CD14-positive monocyte (primary cell): Measurements from ENCODE around the gene C9orf78. TPM values are rescaled to one million over a fixed set of nuclear protein-coding genes. Genes with fewer than 3 reads are reported as not detected.

Source experiments
- DNase-seq, 3 donors: peaks; one replicate each; pipeline ENCODE4 v3.0.0-alpha.2; 2011 to 2022
- H2AFZ ChIP-seq: 2 replicates; pipeline ENCODE4 v1.6.0; 2012; ENCODE audit warnings: mild to moderate bottlenecking, low read depth, low read length, inconsistent platforms; ENCODE audit not compliant: insufficient read depth, poor library complexity, severe bottlenecking
- H3K27ac ChIP-seq, 2 donors: 1 replicate in 1 of 2; 2 replicates in 1 of 2; pipeline ENCODE4 v1.5.1; 2012 to 2013; ENCODE audit warnings: low read length in 2 of 2, control low read depth in 1 of 2, inconsistent platforms in 1 of 2, low read depth in 1 of 2, mild to moderate bottlenecking in 1 of 2
- H3K27me3 ChIP-seq, 2 donors: one replicate each; pipeline versions ENCODE4 v1.6.0 to v1.6.1; 2011 to 2013; ENCODE audit warnings: low read length in 2 of 2; ENCODE audit not compliant: control insufficient read depth in 2 of 2, insufficient read depth in 2 of 2
- H3K36me3 ChIP-seq, 2 donors: replicated peaks in 1 of 2; 1 replicate in 1 of 2; 2 replicates in 1 of 2; pipeline versions ENCODE4 v1.5.1 to v1.6.1; 2012 to 2013; ENCODE audit warnings: low read length in 2 of 2, control low read depth in 1 of 2, inconsistent platforms in 1 of 2, mild to moderate bottlenecking in 1 of 2; ENCODE audit not compliant: insufficient read depth in 2 of 2, control insufficient read depth in 1 of 2
- H3K4me1 ChIP-seq, 2 donors: 1 replicate in 1 of 2; 2 replicates in 1 of 2; pipeline versions ENCODE4 v1.5.1 to v1.6.1; 2012 to 2013; ENCODE audit warnings: low read length in 2 of 2, control low read depth in 1 of 2, inconsistent platforms in 1 of 2, mild to moderate bottlenecking in 1 of 2, moderate library complexity in 1 of 2; ENCODE audit not compliant: insufficient read depth in 2 of 2, control insufficient read depth in 1 of 2
- H3K4me2 ChIP-seq: replicated peaks from 2 replicates; pipeline ENCODE3; 2012; ENCODE audit warnings: low read length, moderate library complexity, mild to moderate bottlenecking; ENCODE audit not compliant: poor library complexity, severe bottlenecking; ENCODE audit errors: extremely low read depth
- H3K4me3 ChIP-seq, 3 experiments: fragments of 200-600 bp in 1 of 3; sonication (generic) in 1 of 3; replicated peaks in 1 of 3; 1 replicate in 2 of 3; 2 replicates in 1 of 3; pipeline ENCODE4 v1.5.1; 2011 to 2013; ENCODE audit warnings: low read length in 3 of 3, mild to moderate bottlenecking in 3 of 3, control low read depth in 2 of 3, low read depth in 2 of 3, inconsistent platforms in 1 of 3, moderate library complexity in 1 of 3
- H3K79me2 ChIP-seq: 2 replicates; pipeline ENCODE4 v1.6.0; 2012; ENCODE audit warnings: mild to moderate bottlenecking, control low read depth, inconsistent platforms, low read length, moderate library complexity; ENCODE audit not compliant: insufficient read depth
- H3K9ac ChIP-seq: 2 replicates; pipeline ENCODE4 v1.6.0; 2017; ENCODE audit warnings: low read length, mild to moderate bottlenecking; ENCODE audit not compliant: insufficient read depth, poor library complexity, severe bottlenecking
- H3K9me3 ChIP-seq, 2 donors: replicated peaks in 1 of 2; 1 replicate in 1 of 2; 2 replicates in 1 of 2; pipeline versions ENCODE4 v1.5.1 to v1.6.1; 2012 to 2013; ENCODE audit warnings: low read length in 2 of 2, control low read depth in 1 of 2; ENCODE audit not compliant: control insufficient read depth in 1 of 2, insufficient read depth in 1 of 2
- H4K20me1 ChIP-seq: 2 replicates; pipeline ENCODE4 v1.6.0; 2012; ENCODE audit warnings: mild to moderate bottlenecking, low read length, control low read depth, moderate library complexity; ENCODE audit not compliant: insufficient read depth
- H3K27ac Mint-ChIP-seq, 7 donors: one replicate each; pipeline ENCODE4 v1.8.0; 2020; ENCODE audit warnings: mild to moderate bottlenecking in 7 of 7, mixed read lengths in 7 of 7, moderate library complexity in 6 of 7, inconsistent platforms in 2 of 7
- H3K27me3 Mint-ChIP-seq, 3 donors: one replicate each; pipeline ENCODE4 v1.8.0; 2021 to 2022; ENCODE audit warnings: low read depth in 3 of 3, mild to moderate bottlenecking in 3 of 3, mixed read lengths in 3 of 3, moderate library complexity in 3 of 3, inconsistent platforms in 1 of 3
- H3K36me3 Mint-ChIP-seq, 2 donors: one replicate each; pipeline ENCODE4 v1.8.0; 2020; ENCODE audit warnings: mixed read lengths in 2 of 2, inconsistent platforms in 1 of 2, mild to moderate bottlenecking in 1 of 2
- H3K4me1 Mint-ChIP-seq: one replicate; pipeline ENCODE4 v1.8.0; 2020; ENCODE audit warnings: mild to moderate bottlenecking, mixed read lengths
- H3K4me3 Mint-ChIP-seq, 2 donors: one replicate each; pipeline ENCODE4 v1.8.0; 2020; ENCODE audit warnings: mild to moderate bottlenecking in 2 of 2, mixed read lengths in 2 of 2, moderate library complexity in 1 of 2
- H3K9me3 Mint-ChIP-seq, 7 donors: one replicate each; pipeline ENCODE4 v1.8.0; 2020 to 2022; ENCODE audit warnings: mixed read lengths in 7 of 7, mild to moderate bottlenecking in 6 of 7, moderate library complexity in 6 of 7, inconsistent platforms in 2 of 7
- CTCF ChIP-seq: fragments of 200-600 bp; IDR thresholded peaks from one replicate; pipeline ENCODE4 v1.8.0; 2022; ENCODE audit warnings: antibody characterized with exemption, mild to moderate bottlenecking
- WGBS: methylation state at CpG from one replicate; pipeline ENCODE4 v1.1.5; 2013; ENCODE audit warnings: missing lambda C conversion rate; ENCODE audit not compliant: insufficient coverage; 5-methylcytosine and 5-hydroxymethylcytosine counted together
- intact Hi-C, 2 donors: fragments of 100-400 bp; cut with micrococcal nuclease; formaldehyde crosslinking; loops; one replicate each; pipeline versions ENCODE4 v1.15.0 to v1.15.1; 2023
- polyA plus RNA-seq, 3 donors: library from polyadenylated mRNA; depleted of rRNA in 1 of 3; unstranded in 2 of 3; stranded (reverse) in 1 of 3; fragments of 300-500 nt in 2 of 3; fragments of >200 nt in 1 of 3; fragmentation: Illumina TruSeq in 2 of 3; gene quantifications; 1 replicate in 2 of 3; 2 replicates in 1 of 3; pipeline ENCODE4 v1.2.3, GENCODE V29; 2012 to 2021

The C9orf78 gene
- polyA plus RNA-seq, 3 donors, result 53.3 to 82.4 (median 65.5) TPM

- Mint-ChIP-seq H3K4me1 (peaks cover 32% of the 10 kb centered on the region), H3K36me3 (peaks cover 59 to 80% of the 10 kb centered on the region in 2 donors), H3K9me3 (peaks cover 0 to 3% (median 0%) of the 10 kb centered on the region in 7 donors), H3K27ac (no peak overlapping the region), H3K4me3 (no peak overlapping the region), H3K27me3 (peaks cover 0 to 1% (median 0%) of the 10 kb centered on the region in 3 donors)
- intact Hi-C loops, result no loop called here
- H3K9ac ChIP-seq, result no peak overlapping the region
- WGBS, result 100% methylated on average over 6 of the region's 11 CpGs
- H3K4me1 ChIP-seq, result peaks cover 20 to 21% of the 10 kb centered on the region in 2 donors
- H2AFZ ChIP-seq, result no peak overlapping the region
- H3K4me3 ChIP-seq, result no peak overlapping the region
- H3K36me3 ChIP-seq, result peaks cover 66 to 76% of the 10 kb centered on the region in 2 donors
- H3K79me2 ChIP-seq, result peaks cover 59% of the 10 kb centered on the region
- no peak overlapping the region for H3K4me2 ChIP-seq
- no peak for DNase-seq
- no peak overlapping the region for H3K27ac ChIP-seq
- TF ChIP-seq CTCF, result no peak
- H4K20me1 ChIP-seq, result peaks cover 77% of the 10 kb centered on the region
- no peaks in the 10 kb centered on the region for H3K9me3 ChIP-seq
- no peaks in the 10 kb centered on the region for H3K27me3 ChIP-seq
Observed at GRCh38 chr9:129810116-129810515, 25.0 kb downstream of the C9orf78 start.

- TF ChIP-seq CTCF, result no peak
- Mint-ChIP-seq H3K4me3 (no peak overlapping the region), H3K36me3 (peaks cover 54 to 77% of the 10 kb centered on the region in 2 donors), H3K9me3 (peaks cover 0 to 3% (median 0%) of the 10 kb centered on the region in 7 donors), H3K4me1 (peaks cover 34% of the 10 kb centered on the region), H3K27ac (peak overlapping the region in 2 of 7 donors; percentile 50 to 57), H3K27me3 (peaks cover 0 to 1% (median 0%) of the 10 kb centered on the region in 3 donors)
- Histone ChIP-seq H3K79me2 (peaks cover 57% of the 10 kb centered on the region), H3K4me3 (no peak overlapping the region), H2AFZ (no peak overlapping the region), H3K4me1 (peaks cover 25% of the 10 kb centered on the region in 2 donors), H3K27me3 (no peaks in the 10 kb centered on the region), H3K36me3 (peaks cover 59 to 69% of the 10 kb centered on the region in 2 donors), H4K20me1 (peaks cover 70% of the 10 kb centered on the region), H3K27ac (no peak overlapping the region), H3K9me3 (no peaks in the 10 kb centered on the region), H3K4me2 (no peak overlapping the region), H3K9ac (no peak overlapping the region)
- WGBS, result 79% methylated on average over 8 of the region's 11 CpGs
- DNase-seq, result no peak
- intact Hi-C loops, result no loop called here
Observed at GRCh38 chr9:129809346-129809745, 25.7 kb downstream of the C9orf78 start.
